K562 (cell line): Measurements from ENCODE around the gene BAG5. TPM values are rescaled to one million over a fixed set of nuclear protein-coding genes. Genes with fewer than 3 reads are reported as not detected.

Source experiments
- ATAC-seq: fragments of 200-7000 bp; cut with Tn5 transposase; 3 replicates; pipeline ENCODE4 v1.9.1; 2020; ENCODE audit warnings: moderate library complexity
- BruUV-seq: library from RNA; stranded (reverse); fragments of 400-500 nt; replicated peaks from 2 replicates; lab custom pipeline; 2021; lab: Mats Ljungman, UMichigan
- CTCF ChIA-PET: fragments of 300-600 bp; formaldehyde crosslinking; extraction: SDS; loops from one replicate; lab custom pipeline; 2021; ENCODE audit warnings: low intra/inter-chr PET ratio; lab: Yijun Ruan, JAX
- POLR2A ChIA-PET: fragments of 300-600, 350-650 bp; sonication (Branson Sonifier 250); formaldehyde crosslinking; extraction: SDS; loops from one replicate; lab custom pipeline; 2021; ENCODE audit warnings: antibody characterized with exemption, inconsistent platforms; lab: Yijun Ruan, JAX
- DNase-seq, 4 experiments: peaks; one replicate each; pipeline versions ENCODE4 v3.0.0 to v3.0.0-alpha.2; 2011 to 2018; ENCODE audit warnings: low spot score in 3 of 4, mixed read lengths in 3 of 4; ENCODE audit errors: extremely low read depth in 1 of 4
- FAIRE-seq: peaks from 2 replicates; lab custom pipeline; 2011; peaks lifted over from hg19 to GRCh38; lab: Jason Lieb, UNC
- H2AFZ ChIP-seq: 2 replicates; pipeline ENCODE4 v1.6.0; 2011; ENCODE audit warnings: low read depth, low read length, control low read depth, inconsistent platforms
- H3K27ac ChIP-seq: fragments of 200-600 bp; 3 replicates; pipeline ENCODE4 v1.8.0; 2011; ENCODE audit warnings: low read depth, mild to moderate bottlenecking, control low read depth, inconsistent platforms, low read length, moderate library complexity, mixed read lengths; ENCODE audit errors: extremely low read depth
- H3K27me3 ChIP-seq, 2 experiments: fragments of 300-600 bp in 1 of 2; 2 replicates in 1 of 2; 3 replicates in 1 of 2; pipeline versions ENCODE4 v1.6.0 to v1.8.0; 2011; ENCODE audit warnings: inconsistent platforms in 2 of 2, low read length in 2 of 2, mild to moderate bottlenecking in 1 of 2, mixed read lengths in 1 of 2, moderate library complexity in 1 of 2; ENCODE audit not compliant: control insufficient read depth in 2 of 2, insufficient read depth in 2 of 2
- H3K36me3 ChIP-seq: fragments of 300-600 bp; 3 replicates; pipeline ENCODE4 v1.8.0; 2011; ENCODE audit warnings: mild to moderate bottlenecking, low read length, inconsistent platforms; ENCODE audit not compliant: control insufficient read depth, insufficient read depth
- H3K4me1 ChIP-seq, 2 experiments: fragments of 200-600 bp in 1 of 2; replicated peaks in 1 of 2; 2 replicates in 1 of 2; 3 replicates in 1 of 2; pipeline versions ENCODE4 v1.5.1 to v1.8.0; 2011; ENCODE audit warnings: inconsistent platforms in 2 of 2, low read length in 2 of 2, mild to moderate bottlenecking in 1 of 2, mixed read lengths in 1 of 2, moderate library complexity in 1 of 2; ENCODE audit not compliant: control insufficient read depth in 2 of 2, insufficient read depth in 2 of 2
- H3K4me2 ChIP-seq: 2 replicates; pipeline ENCODE4 v1.6.1; 2011; ENCODE audit warnings: low read length, control low read depth, inconsistent platforms, mixed read lengths; ENCODE audit not compliant: insufficient read depth
- H3K4me3 ChIP-seq: fragments of 200-600 bp; sonication (generic), shearing (Covaris generic); 2 replicates; pipeline ENCODE4 v1.5.1; 2016; ENCODE audit warnings: control low read depth, inconsistent platforms
- H3K79me2 ChIP-seq: fragments of 200-600 bp; 3 replicates; pipeline ENCODE4 v1.8.0; 2011; ENCODE audit warnings: low read length, inconsistent platforms; ENCODE audit not compliant: control insufficient read depth, insufficient read depth
- H3K9ac ChIP-seq, 2 experiments: 2 replicates each; pipeline versions ENCODE4 v1.6.0 to v1.6.1; 2011; ENCODE audit warnings: low read depth in 2 of 2, low read length in 2 of 2, control low read depth in 1 of 2, inconsistent platforms in 1 of 2, mild to moderate bottlenecking in 1 of 2, mixed read lengths in 1 of 2; ENCODE audit not compliant: insufficient read depth in 1 of 2
- H3K9me1 ChIP-seq: one replicate; pipeline ENCODE4 v1.6.0; 2011; ENCODE audit warnings: inconsistent platforms, mild to moderate bottlenecking, low read length, moderate library complexity; ENCODE audit not compliant: control insufficient read depth, insufficient read depth
- H3K9me3 ChIP-seq: replicated peaks from 2 replicates; pipeline ENCODE4 v1.5.1; 2011; ENCODE audit warnings: low read depth, low read length, inconsistent platforms; ENCODE audit not compliant: control insufficient read depth, insufficient read depth
- H4K20me1 ChIP-seq: replicated peaks from 2 replicates; pipeline ENCODE4 v1.6.1; 2011; ENCODE audit warnings: low read length, inconsistent platforms, mixed read lengths; ENCODE audit not compliant: control insufficient read depth, insufficient read depth
- ASH1L ChIP-seq: fragments of 450-650 bp; IDR thresholded peaks from 2 replicates; pipeline ENCODE4 v1.6.1; 2018; ENCODE audit warnings: borderline replicate concordance, mild to moderate bottlenecking, low read depth; ENCODE audit not compliant: partially characterized antibody
- DMBX1 ChIP-seq: fragments of 250-450 bp; sonication (Bioruptor Pico); IDR thresholded peaks from 2 replicates; pipeline ENCODE4 v1.8.0; 2022; ENCODE audit warnings: inconsistent platforms, mild to moderate bottlenecking, moderate library complexity, borderline replicate concordance
- HCFC1 ChIP-seq: IDR thresholded peaks from 2 replicates; pipeline ENCODE4 v1.6.1; 2012; ENCODE audit warnings: low read depth, low read length, improper control_type of control experiment
- KAT2B ChIP-seq: IDR thresholded peaks from one replicate; pipeline ENCODE4 v1.6.1; 2012; ENCODE audit warnings: low read depth, mild to moderate bottlenecking, control low read depth, inconsistent platforms, low read length, moderate library complexity
- KLF1 ChIP-seq: fragments of 450-650 bp; IDR thresholded peaks from 2 replicates; pipeline ENCODE4 v1.6.1; 2016; ENCODE audit warnings: missing genetic modification characterization, missing compliant biosample characterization
- MECOM ChIP-seq: fragments of 250-450 bp; sonication (Bioruptor Pico); IDR thresholded peaks from 2 replicates; pipeline ENCODE4 v1.8.0; 2022; ENCODE audit warnings: inconsistent platforms
- MTA3 ChIP-seq: fragments of 450-650 bp; formaldehyde crosslinking; IDR thresholded peaks from 2 replicates; pipeline ENCODE4 v1.6.1; 2017; ENCODE audit warnings: mild to moderate bottlenecking, borderline replicate concordance
- NUFIP1 ChIP-seq: fragments of 450-650 bp; IDR thresholded peaks from 2 replicates; pipeline ENCODE4 v1.6.1; 2018; ENCODE audit not compliant: partially characterized antibody
- THRAP3 ChIP-seq: fragments of 450-650 bp; IDR thresholded peaks from 2 replicates; pipeline ENCODE4 v1.6.1; 2016; ENCODE audit warnings: mild to moderate bottlenecking, inconsistent platforms, borderline replicate concordance
- TRIM28 ChIP-seq: fragments of 450-650 bp; IDR thresholded peaks from 2 replicates; pipeline ENCODE4 v1.6.1; 2017
- ZFP36 ChIP-seq: fragments of 150-350 bp; IDR thresholded peaks from 2 replicates; pipeline ENCODE4 v1.6.1; 2018; ENCODE audit warnings: low read length, low read depth; ENCODE audit not compliant: partially characterized antibody
- ZNF133 ChIP-seq: fragments of 250-450 bp; sonication (Bioruptor Pico); IDR thresholded peaks from 2 replicates; pipeline ENCODE4 v1.4.0; 2020; ENCODE audit warnings: mild to moderate bottlenecking
- ZNF445 ChIP-seq: fragments of 250-450 bp; sonication (Bioruptor Pico); IDR thresholded peaks from 2 replicates; pipeline ENCODE4 v1.4.0; 2020; ENCODE audit warnings: low read depth, mild to moderate bottlenecking, moderate library complexity
- ZNF696 ChIP-seq: fragments of 250-450 bp; sonication (Bioruptor Pico); conservative IDR thresholded peaks from 2 replicates; pipeline ENCODE4 v1.4.0; 2020; ENCODE audit warnings: mild to moderate bottlenecking, moderate library complexity
- WGBS: fragments of 100-300 bp; shearing (Covaris generic); methylation state at CpG from one replicate; pipeline ENCODE4 v1.1.6; 2016; ENCODE audit warnings: low coverage, mixed read lengths; ENCODE audit not compliant: insufficient coverage; ENCODE audit errors: missing lambda C conversion rate; 5-methylcytosine and 5-hydroxymethylcytosine counted together
- in situ Hi-C: fragments of 300-500 bp; cut with MboI; formaldehyde crosslinking; loops from 4 replicates; pipeline ENCODE4 v1.15.0; 2018; ENCODE audit warnings: inconsistent platforms, mixed read lengths
- intact Hi-C: fragments of 100-400 bp; cut with micrococcal nuclease; formaldehyde crosslinking; loops from 2 replicates; pipeline ENCODE4 v1.14.2; 2022
- polyA plus RNA-seq, 8 experiments: library from polyadenylated mRNA; depleted of rRNA in 4 of 8; stranded (reverse) in 5 of 8; unstranded in 3 of 8; fragments of >200 nt; fragmentation: Nextera tagmentation in 2 of 8; fragmentation: Illumina TruSeq in 1 of 8; extraction: Ambion mirVana in 2 of 8; extraction: Trizol in 1 of 8; gene quantifications; 2 replicates each; pipeline versions ENCODE4 v1.2.1 to v1.2.3, GENCODE V29; 2011 to 2014; ENCODE audit warnings: inconsistent platforms in 1 of 8, missing spikeins in 1 of 8
- total RNA-seq, 7 experiments: library from RNA; depleted of rRNA in 6 of 7; stranded (reverse); fragments of >200 nt in 6 of 7; fragmentation: Illumina TruSeq in 2 of 7; extraction: Trizol in 2 of 7; gene quantifications; 2 replicates each; pipeline versions ENCODE4 v1.2.1 to v1.2.3, GENCODE V29; 2011 to 2021; ENCODE audit warnings: low replicate concordance in 1 of 7
- TF ChIP-seq, protein P1 (sequence below): fragments of 250-450 bp; sonication (Bioruptor Pico); IDR thresholded peaks from 2 replicates; pipeline ENCODE4 v1.8.0; 2021; ENCODE audit warnings: moderate library complexity, mild to moderate bottlenecking, inconsistent platforms

Gene BAG5
- total and polyA plus RNA-seq, 9 of the 15 experiments (the other 6 are each of a cell fraction or from before 2014, with no cell fraction given), result 7.9 to 21.4 (median 13.2) TPM

DNA sequence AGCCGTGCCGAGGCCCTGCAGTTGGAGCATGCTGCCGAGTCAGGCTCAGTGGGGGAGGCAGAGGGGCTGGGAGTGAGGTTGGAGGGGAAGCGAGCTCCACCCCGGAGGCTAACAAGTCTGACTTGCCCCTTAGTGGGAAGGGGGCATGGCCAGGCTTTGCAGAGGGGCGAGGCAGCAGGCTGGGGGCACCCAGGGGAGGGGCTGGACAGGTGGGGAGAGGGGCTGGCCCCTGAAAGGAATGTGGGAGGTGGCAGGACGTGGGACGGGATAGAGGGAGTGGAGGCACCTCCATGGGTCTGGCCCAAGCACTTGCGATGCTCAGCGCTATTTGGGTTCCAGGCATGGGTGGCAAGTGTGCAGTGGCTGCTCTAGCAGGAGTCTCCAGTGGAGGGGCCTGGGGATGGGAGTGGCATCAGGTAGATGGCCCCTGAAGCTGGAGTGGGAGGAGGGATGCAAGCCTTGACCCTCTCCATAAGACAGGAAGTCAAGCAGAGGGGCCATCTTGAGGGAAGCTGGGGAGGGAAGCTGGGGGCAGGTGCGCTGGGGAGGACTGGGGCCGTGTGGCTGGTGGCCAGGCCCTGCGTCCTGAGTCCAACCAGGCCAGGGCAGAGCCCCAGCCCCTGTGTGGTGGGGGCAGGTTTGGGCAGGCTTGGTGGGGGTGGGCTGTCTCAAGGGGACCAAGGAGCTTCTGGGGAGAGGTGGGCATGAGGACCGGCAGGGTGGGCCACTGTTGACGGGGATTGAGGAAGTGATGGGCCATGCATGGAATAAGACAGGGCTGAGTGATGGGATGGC lies 30.8 kb downstream of the BAG5 start:
- CTCF ChIA-PET, result no interaction called here
- peak overlapping the region in 1 of 2 experiments; percentile 58; a peak in 2 of 4 replicates for H3K9ac ChIP-seq
- H3K4me3 ChIP-seq, result no peak overlapping the region
- POLR2A ChIA-PET, result no interaction called here
- no peaks in the 10 kb centered on the region for H3K27me3 ChIP-seq
- H3K4me1 ChIP-seq, result peaks cover 9 to 77% of the 10 kb centered on the region in 2 experiments; a peak in 4 of 5 replicates
- H3K4me2 ChIP-seq, result no peak overlapping the region
- ATAC-seq, result no peak
- intact Hi-C loops, result no loop called here
- no peak for DNase-seq
- no peak overlapping the region for H3K27ac ChIP-seq
- in situ Hi-C loops, result loop anchor here (10.0 kb wide), 1 partner anchor 447 kb away; the partner anchor contains the start of gene LBHD2
- no peak for FAIRE-seq
- BruUV-seq, result no TSS peak
- no peaks in the 10 kb centered on the region for H3K9me3 ChIP-seq
- 83% methylated on average over 1 of the region's 15 CpGs for WGBS
- peaks cover 32% of the 10 kb centered on the region for H3K79me2 ChIP-seq
- peaks cover 6% of the 10 kb centered on the region for H3K9me1 ChIP-seq
- no peak for TF ChIP-seq KLF1 (tag)
- TF ChIP-seq, all 486 proteins: peak for 0
- Histone ChIP-seq H2AFZ (no peak overlapping the region), H3K36me3 (peaks cover 51% of the 10 kb centered on the region; the same call in 2 of the 3 replicates), H4K20me1 (no peaks in the 10 kb centered on the region; the same call in 1 of the 2 replicates)

- H4K20me1 ChIP-seq, result no peaks in the 10 kb centered on the region; the same call in 1 of the 2 replicates
- H3K4me2 ChIP-seq, result peak overlapping the region; percentile 89; the same call in 1 of the 2 replicates
- intact Hi-C loops (no loop called here), in situ Hi-C loops (loop anchor here (10.0 kb wide), 1 partner anchor 446 kb away; the partner anchor contains the start of gene LBHD2)
- no TSS peak for BruUV-seq
- POLR2A ChIA-PET, result interaction anchor here (0.6 to 1.4 kb wide), 2 partner anchors 12 to 1222 kb away, joined by 3 read pairs; no protein-coding TSS in a partner anchor
- H3K9ac ChIP-seq, result peak overlapping the region in 1 of 2 experiments; percentile 95; a peak in 2 of 4 replicates
- peaks cover 32% of the 10 kb centered on the region for H3K79me2 ChIP-seq
- no peaks in the 10 kb centered on the region for H3K27me3 ChIP-seq
- FAIRE-seq (no peak), DNase-seq (no peak), ATAC-seq (no peak)
- no peak overlapping the region for H2AFZ ChIP-seq
- H3K9me3 ChIP-seq, result no peaks in the 10 kb centered on the region
- 90% methylated on average over 6 of the region's 11 CpGs for WGBS
- peaks cover 48% of the 10 kb centered on the region; the same call in 2 of the 3 replicates for H3K36me3 ChIP-seq
- TF ChIP-seq ZNF696 (CRISPR knock-in tag) (no peak), DMBX1 (CRISPR knock-in tag) (no peak), KAT2B (no peak), HCFC1 (no peak), ASH1L (no peak), ZFP36 (no peak), ZNF133 (no peak), NUFIP1 (no peak), MTA3 (no peak), MECOM (CRISPR knock-in tag) (no peak), ZNF445 (CRISPR knock-in tag) (no peak), THRAP3 (no peak), TRIM28 (no peak)
- TF ChIP-seq, protein P1, sequence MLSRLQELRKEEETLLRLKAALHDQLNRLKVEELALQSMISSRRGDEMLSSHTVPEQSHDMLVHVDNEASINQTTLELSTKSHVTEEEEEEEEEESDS (CRISPR knock-in tag), result no peak
- no peak overlapping the region for H3K27ac ChIP-seq
- no peak overlapping the region for H3K4me3 ChIP-seq
- CTCF ChIA-PET, result no interaction called here
- H3K9me1 ChIP-seq, result peaks cover 6% of the 10 kb centered on the region
- H3K4me1 ChIP-seq, result peaks cover 9 to 77% of the 10 kb centered on the region in 2 experiments; a peak in 4 of 5 replicates
Observed at GRCh38 chr14:103530831-103531230, 31.6 kb downstream of the BAG5 start.
